Panc1 (cell line): ENCODE results near the gene RPS24. TPM values are rescaled to one million over a fixed set of nuclear protein-coding genes. Genes with fewer than 3 reads are reported as not detected.

Experiments
- total RNA-seq: library from RNA; stranded (reverse); gene quantifications from one replicate; pipeline ENCODE4 v1.2.1, GENCODE V29; 2021; ENCODE audit not compliant: unreplicated experiment

Gene RPS24
- total RNA-seq, 1 experiment from 2014 or later = 1,400 TPM

Other genes starting within 250 kb of the RPS24 start
- 85.6 TPM for gene DLG5, start 107.1 kb upstream of the RPS24 start, total RNA-seq
- 26.3 TPM for gene POLR3A, start 4.3 kb upstream of the RPS24 start, total RNA-seq